LNCAP (cell line): ENCODE measurements around the gene TRMT2A.

Source experiments
- TF ChIP-seq, protein P1 (sequence below): fragments of 450-650 bp; IDR thresholded peaks from 2 replicates; pipeline ENCODE4 v1.5.1; 2017; ENCODE audit warnings: mild to moderate bottlenecking

The TRMT2A gene

DNA sequence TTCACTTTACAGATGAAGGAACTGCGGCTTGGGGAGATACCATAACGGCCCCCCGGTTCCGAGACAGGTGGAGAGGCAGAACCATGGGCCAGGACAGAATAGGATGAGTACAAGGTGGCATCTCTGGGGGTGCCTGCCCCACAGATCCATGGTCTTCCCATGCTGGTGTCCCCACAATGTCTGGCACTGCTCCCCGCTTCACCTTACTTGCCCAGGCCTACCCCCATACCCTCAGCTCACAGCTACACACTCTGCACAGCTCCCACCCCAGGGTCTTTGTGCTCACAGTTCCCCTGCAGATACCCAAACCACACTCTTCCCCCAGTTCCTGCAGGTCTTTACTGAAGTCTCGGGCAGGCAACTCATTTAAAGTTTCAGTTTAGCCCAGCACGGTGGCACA lies 48.4 kb downstream of the TRMT2A start:
- TF ChIP-seq, protein P1, sequence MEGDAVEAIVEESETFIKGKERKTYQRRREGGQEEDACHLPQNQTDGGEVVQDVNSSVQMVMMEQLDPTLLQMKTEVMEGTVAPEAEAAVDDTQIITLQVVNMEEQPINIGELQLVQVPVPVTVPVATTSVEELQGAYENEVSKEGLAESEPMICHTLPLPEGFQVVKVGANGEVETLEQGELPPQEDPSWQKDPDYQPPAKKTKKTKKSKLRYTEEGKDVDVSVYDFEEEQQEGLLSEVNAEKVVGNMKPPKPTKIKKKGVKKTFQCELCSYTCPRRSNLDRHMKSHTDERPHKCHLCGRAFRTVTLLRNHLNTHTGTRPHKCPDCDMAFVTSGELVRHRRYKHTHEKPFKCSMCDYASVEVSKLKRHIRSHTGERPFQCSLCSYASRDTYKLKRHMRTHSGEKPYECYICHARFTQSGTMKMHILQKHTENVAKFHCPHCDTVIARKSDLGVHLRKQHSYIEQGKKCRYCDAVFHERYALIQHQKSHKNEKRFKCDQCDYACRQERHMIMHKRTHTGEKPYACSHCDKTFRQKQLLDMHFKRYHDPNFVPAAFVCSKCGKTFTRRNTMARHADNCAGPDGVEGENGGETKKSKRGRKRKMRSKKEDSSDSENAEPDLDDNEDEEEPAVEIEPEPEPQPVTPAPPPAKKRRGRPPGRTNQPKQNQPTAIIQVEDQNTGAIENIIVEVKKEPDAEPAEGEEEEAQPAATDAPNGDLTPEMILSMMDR = no peak

- TF ChIP-seq, protein P1 = no peak
Measured at GRCh38 chr22:20066617-20067383, 50.2 kb downstream of the TRMT2A start.

DNA sequence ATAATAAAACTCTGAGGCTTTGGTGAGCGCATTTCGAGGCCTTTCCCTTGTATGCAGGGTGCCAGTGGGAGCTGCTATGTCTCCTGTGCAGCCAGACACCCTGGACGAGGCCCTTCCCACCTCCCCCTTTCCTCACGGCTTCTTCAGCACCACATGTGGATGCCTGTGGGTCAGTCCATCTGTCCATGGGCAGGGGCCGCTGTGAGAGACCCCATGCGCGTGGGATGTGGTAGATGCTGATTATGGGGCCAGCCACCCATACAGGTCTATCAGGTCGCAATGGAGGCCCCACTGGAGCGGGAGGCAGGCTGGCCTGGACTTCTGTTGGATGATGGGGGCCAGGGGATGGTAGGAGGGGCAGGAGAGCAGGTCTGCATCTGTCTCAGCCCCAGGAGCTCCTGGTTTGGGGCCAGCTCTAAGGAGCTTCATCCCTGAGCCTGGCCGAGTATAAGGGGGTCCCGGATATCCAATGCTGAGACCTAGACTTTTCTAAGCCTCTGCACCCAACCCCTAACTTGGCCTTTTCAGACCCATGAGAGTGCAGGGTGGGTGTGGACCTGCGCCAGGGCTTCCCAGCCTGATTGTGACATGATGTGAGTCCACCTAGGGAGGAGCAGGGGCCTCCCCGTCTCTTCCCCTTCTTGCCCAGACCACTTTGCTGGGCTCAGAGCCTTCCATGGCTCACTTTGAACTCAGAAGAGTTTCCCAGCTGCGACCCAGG lies 51.0 kb downstream of the TRMT2A start:
- TF ChIP-seq, protein P1 = no peak

- TF ChIP-seq, protein P1 = no peak
Measured at GRCh38 chr22:20064545-20065262, 52.3 kb downstream of the TRMT2A start.

- TF ChIP-seq, protein P1 = no peak
Measured at GRCh38 chr22:20064140-20064480, 52.9 kb downstream of the TRMT2A start.

- TF ChIP-seq, protein P1 = no peak
Measured at GRCh38 chr22:20063271-20064139, 53.5 kb downstream of the TRMT2A start.

- TF ChIP-seq, protein P1 = no peak
Measured at GRCh38 chr22:20062766-20063083, 54.3 kb downstream of the TRMT2A start.
